Activated naive CD4-positive, alpha-beta T cell (primary cell): ENCODE measurements around the gene CDHR1.
A peak's percentile ranks its signal among the peaks of the same experiment; 100 is the strongest.
"Not testable (repeated sequence)": the region's sequence is repeated elsewhere in the genome, so short reads cannot be mapped to it uniquely, and the experiment has no call there.

Source experiments
- DNase-seq, 4 experiments: peaks; one replicate each; lab custom pipeline; 2025; lab: John Stamatoyannopoulos, UW

CDHR1 gene

DNA sequence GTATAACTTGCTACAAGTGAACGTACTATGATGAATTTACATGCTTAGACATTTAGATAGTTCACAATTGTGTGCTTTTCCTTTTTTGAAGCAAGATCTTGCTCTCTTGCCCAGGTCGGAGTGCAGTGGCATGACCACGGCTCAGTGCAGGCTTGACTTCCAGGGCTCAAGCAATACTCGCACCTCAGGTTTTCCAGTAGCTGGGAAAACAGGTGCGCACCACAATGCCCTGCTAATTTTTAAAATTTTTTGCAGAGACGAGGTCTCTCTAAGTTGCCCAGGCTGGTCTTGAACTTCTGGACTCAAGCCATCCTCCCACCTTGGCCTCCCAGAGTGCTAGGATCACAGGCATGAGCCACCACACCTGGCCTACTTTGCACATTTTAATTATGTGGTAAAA lies 18.9 kb upstream of the CDHR1 start:
- no peak for DNase-seq

DNA sequence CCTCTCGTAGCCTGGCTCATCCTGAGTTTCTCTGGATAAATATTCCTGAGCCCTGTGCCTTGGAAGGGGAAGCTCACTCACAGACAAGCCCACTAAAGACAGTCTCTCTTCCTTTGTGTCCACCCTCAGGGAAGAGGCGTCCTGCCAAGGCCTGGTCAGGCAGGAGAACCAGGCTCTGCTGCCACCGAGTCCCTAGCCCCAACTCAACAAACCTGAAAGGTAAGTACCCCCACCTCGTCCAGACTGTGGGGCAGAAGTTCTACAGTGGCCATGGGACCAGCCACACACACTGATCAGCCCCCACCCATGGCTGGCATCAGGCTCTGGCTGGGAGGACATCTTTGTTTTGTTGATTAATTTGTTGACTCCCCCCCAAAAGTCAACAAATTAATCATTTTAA lies 18.0 kb upstream of the CDHR1 start:
- DNase-seq: no peak

DNA sequence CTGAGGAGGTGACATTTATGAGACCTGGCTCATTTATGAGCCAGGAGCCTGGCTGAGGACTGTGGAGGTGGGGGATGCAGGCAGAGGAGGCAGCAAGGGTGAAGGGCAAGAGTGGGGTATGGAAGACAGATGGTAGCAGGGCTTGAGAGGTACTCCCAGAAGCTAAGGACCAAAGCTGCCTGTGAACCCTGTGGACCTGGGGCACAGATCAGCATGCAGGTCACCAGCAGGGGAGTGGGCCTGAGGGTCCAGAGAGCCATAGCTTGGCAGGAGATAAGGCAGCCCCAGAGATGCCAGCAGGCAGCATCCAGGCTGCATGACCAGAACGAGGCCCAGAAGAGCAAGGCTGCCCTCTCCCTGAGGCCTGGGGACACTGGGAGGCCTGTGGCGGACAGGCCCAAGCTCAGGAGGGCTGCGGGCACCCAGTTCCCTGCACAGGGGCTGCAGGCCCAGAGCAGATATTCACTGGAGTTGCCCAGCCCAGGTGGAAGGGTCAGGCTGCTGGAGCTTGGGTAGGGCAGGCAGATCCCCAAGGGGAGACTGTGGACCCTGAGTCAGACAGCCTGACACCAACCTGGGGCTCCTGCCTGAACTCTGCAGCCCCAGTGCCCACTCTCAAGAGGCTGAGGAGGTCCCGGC lies 17.4 kb upstream of the CDHR1 start:
- no peak for DNase-seq

DNA sequence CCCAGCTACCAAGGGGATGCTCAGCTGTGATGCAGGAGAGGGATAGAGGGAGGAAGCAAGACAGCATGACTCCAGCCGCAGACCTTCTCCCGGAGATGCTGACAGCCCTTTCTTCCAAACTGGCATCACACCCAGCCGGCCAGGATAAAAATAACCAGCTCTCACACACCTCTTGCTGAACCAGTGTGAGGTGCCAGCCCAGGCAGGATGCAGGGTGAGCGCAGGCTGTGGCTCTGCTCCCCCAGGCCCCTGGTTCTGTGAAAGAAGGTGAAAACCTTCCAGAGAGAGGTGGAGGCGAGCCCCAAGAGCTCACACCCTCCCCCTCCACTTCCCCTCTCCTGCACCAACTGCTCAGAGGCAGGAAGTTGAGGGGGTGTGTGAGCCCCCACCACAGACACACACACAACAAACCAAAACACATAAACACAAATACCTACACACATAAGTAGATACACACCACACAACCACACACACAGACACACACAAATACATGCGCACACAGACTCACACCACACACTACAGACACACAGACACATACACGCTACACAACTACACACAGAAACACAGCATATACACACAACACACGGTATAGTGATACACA lies 16.7 kb upstream of the CDHR1 start:
- DNase-seq: peak in 2 of 4 experiments; percentile 17 to 47

DNA sequence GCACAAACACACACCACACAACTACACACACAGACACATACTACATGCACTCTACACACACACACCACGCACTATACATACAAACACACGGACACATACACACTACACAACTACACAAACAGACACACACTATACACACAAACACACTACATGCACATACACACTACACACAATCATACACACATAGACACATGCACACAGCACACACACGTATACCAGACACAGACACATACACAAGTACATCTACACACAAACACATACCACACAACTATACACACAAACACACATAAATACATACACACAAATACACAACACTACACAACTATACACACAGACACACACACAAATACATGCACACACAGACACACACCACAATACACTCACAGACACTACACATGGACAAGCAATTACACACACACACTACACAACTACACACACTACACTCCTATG lies 16.2 kb upstream of the CDHR1 start:
- no peak for DNase-seq

DNA sequence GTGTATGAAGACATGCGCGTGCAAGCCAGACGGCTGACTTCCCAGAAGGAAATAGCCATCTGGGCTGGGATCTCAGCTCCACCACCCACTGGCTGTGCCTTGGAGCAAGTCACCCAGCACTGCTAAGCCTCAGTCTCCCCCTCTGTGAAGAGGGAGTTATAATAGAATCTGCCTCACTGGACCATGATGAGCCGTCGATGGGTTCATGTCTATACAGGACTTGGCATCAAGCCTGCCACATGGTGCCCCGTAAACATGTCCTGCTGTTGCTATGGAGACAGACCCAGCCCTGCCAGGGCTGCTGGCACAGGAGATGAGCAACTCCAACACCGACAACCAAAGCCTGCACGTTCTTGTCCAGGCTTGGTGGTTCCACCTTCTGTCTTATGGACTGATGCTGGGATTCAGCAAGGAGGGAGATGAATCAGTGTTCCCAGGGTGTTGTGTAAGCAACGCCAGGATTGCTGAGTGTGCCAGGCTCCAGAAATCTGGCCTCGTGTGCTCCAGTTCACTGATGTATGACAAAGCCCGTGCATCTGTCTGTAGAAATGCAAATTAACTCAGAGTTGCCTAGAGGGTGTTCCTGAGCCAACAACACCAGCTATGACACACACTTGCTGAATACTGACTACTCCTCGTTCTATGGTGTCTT lies 15.2 kb upstream of the CDHR1 start:
- DNase-seq: no peak

DNA sequence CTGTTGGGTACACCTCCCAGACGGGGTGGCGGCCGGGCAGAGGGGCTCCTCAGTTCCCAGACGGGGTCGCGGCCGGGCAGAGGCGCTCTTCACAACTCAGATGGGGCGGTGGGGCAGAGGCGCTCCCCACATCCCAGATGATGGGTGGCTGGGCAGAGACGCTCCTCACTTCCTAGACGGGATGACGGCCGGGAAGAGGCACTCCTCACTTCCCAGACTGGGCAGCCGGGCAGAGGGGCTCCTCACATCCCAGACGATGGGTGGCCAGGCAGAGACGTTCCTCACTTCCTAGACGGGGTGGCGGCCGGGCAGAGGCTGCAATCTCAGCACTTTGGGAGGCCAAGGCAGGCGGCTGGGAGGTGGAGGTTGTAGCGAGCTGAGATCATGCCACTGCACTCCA lies 14.0 kb upstream of the CDHR1 start:
- DNase-seq: not testable (repeated sequence)

DNA sequence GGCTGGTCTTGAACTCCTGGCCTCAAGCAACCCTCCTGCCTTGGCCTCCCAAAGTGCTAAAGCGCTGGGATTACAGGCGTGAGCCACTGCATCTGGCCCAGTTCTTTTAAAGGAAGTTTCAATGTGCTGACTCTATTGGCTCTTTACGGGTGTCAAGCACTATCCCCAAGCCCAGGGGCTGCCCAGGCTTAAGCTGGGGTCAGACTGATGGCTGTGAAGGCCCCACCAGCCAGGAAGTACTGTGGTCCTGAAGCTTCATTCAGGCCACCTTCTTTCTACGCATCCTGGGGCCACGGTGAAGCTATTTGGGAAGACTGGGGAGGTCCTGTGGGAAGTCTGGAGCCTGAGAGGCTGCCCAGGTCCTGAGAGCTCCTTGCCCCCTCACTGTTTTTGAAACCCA lies 12.7 kb upstream of the CDHR1 start:
- no peak for DNase-seq

DNA sequence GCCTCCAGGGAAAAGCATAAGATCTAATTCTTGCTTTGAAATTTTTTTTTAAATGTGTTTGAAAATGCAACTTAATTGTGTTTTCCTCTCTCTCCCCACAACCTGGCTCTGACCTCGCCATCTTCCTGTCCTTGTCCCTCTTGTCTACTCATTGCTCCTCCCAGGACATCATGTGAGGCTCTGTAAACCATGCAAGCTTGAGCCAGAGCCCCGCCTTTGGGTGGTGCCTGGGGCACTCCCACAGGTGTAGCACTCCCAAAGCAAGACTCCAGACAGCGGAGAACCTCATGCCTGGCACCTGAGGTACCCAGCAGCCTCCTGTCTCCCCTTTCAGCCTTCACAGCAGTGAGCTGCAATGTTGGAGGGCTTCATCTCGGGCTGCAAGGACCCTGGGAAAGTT lies 9.8 kb upstream of the CDHR1 start:
- DNase-seq: no peak

DNA sequence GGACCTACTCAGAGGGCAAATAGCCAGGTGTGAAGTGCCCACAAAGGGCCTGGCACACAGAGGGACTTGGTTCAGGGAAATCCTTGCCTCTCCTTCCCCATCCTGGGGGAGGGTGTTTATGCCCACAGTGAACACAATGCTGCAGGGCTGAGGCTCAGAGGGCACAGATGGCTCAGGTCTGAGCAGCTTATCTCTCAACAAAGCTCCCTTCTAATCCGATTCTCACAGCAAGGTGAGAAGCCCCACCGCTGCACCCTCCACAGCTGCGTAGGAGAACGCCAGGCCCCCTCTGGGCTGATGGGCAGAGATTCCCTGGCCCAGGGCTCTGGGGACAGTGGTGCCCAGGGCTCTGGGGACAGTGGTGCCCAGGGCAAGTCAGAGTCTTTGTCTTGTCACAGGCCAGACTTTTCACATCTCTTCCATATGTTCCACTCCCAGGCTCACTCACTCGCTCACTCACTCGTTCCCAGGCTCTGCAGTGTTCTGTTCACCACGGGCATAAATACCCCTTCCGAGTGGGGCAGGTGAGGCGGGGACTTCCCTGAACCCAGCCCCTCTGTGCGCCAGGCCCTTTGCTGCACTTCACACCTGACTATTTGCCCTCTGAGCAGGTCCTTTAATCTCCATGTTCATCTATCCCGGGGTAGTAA lies 8.7 kb upstream of the CDHR1 start:
- no peak for DNase-seq

DNA sequence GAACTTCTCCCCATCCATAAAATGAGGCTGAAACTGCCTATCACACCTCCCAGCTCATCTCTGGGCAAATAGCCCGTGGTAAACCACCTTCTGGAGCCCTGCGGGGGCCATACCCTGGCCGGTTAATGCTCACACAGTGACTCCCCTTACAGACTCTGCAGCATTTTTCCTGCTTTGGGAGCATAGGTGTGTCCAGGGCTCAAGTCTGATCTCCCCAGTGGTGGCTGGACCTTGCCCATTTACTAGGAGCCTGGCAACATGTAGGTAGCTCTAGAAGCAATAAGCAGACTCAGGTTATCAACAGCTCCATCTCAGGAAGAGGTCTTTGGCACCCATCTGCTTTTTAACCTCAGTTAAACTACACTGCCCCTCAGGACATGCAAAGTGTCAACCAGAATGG lies 5.5 kb upstream of the CDHR1 start:
- DNase-seq: no peak

DNA sequence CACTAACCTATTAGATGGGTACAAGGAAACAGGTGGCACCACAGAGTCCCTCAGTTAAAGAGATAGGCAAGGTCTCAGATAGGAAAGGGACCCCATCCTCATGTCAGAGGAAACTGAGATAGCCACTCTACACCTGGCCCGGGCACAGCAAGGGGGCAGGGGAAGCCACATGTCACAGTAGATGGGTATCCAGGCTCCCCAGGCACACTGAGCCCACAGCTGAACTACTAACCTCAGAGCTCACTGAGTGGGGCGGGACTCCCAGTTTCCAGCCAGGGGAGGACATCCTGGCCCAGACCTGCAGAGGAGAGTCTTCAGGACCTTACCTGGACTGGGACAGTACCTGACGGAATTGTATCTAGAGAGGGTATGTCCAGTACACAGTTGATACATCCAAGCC lies 3.7 kb upstream of the CDHR1 start:
- DNase-seq: no peak

DNA sequence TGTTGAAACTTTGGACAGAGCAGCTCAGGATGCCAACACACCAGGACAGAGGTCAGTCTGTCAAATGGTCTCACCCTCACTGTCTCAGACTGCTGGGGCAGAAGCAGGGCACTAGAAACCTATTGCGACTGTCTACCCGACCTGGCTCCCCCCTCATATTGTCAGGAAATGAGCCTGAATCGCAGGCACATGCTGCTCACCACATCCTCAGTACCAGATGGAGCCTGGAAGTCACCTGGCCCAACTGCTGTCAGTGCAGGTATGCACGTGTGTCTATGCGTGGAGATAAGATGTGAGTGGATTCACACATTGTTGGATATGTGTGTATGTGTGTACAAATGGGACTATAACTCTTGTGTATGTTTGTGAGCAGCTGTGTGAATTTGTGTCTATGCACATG lies 3.2 kb upstream of the CDHR1 start:
- peak in 1 of 4 experiments; percentile 18 for DNase-seq

DNA sequence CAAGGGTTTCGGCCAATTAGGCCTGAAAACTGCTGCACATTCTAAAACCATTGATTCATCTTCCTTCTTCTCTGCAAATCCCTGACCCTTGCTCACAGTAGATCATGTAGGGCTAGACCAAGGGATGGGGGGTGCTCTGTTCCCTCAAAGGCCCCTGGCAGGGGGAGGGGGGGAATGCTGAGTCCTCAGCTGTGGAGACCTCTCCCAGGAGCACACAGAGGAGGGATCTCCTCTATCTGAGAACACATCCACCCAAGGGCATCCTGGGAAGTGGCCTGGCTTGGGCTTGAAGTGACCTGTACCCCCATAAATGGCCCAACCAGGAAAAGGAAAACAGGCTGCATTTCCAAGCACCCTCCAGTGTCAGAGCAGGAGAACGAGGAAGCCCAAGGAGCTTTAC lies 1.0 kb upstream of the CDHR1 start:
- no peak for DNase-seq

DNA sequence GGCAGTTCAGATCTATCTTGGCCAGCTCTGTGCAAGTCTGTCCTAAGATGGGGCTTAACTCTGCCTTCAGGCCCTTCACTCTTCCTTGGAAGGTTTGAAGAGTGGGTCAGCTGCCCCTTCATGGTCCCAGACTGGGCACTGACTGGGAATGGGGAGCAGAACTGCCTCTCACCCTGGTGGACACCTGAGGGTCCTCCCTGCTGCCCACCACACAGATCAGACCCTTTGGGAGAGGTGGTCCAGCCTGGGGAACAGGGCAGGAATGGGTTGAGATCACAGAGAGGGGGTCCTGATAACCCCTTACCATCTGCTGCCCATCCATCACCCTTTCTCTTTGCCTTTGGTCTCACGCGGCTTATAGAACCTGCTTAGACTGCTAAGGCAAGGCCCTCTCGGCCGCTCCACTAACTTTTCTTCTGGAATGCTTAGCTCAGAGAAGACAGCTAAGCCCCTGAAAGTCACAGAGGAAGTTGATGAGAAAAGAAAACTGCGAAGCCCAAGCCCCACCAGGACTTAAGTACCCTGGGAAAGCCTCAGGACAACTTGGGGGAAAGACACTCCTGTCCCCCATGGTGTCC lies 402 bp upstream of the CDHR1 start:
- no peak for DNase-seq

DNA sequence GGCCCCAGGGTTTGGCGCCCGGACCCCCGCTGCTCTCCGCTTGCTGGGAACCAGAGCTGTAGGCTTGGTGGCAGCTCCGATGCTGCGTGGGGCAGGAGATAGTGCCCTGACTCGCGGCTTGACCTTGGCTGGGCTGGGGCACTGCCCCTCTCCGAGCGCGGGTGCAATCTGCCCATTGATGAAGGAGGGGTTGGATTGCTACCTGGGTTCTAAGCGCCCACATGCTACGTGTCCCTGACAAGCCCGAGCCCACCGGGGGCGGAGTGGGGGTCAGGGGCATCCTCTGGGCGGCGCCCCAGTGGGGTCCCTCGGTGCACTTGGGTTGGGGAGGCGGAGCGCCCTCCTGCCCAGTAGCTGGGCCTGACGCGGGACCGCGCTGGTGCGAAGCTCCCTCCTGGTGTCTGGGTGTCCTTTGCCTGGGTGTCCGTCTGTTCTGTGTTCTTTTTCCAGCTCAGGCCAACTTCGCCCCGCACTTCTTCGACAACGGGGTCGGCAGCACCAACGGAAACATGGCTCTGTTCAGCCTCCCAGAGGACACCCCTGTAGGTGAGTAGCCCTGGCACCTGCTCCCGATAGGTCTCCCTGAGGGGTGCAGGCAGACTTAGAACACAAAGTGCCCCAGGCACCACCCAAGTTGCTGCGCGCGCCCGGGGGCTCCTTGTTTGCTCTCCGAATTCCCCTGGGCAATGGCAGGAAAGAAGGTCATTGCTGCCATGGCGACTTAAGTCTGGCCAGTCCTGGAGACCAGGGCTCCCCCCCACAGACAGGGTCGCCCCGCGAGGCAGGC lies 900 bp downstream of the CDHR1 start:
- DNase-seq: no peak

DNA sequence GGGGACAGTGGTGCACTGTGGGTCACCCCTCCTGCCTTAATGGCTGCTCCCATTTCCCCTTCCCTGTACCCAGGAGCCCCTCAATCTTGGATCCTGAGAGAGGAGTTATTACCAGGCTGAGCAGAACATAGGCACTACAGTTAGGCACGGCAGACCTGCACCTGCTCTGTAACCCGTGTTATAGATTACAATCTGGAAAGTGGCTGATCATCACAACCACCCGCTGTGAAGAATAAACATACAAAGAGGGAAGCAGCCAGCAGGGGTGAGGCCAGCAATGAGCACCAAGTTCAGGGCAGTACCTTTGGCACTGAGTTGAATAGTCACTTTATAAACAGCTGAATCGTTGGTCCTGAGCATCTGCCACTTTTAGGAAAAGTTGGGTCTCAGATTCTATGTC lies 1.7 kb downstream of the CDHR1 start:
- no peak for DNase-seq

DNA sequence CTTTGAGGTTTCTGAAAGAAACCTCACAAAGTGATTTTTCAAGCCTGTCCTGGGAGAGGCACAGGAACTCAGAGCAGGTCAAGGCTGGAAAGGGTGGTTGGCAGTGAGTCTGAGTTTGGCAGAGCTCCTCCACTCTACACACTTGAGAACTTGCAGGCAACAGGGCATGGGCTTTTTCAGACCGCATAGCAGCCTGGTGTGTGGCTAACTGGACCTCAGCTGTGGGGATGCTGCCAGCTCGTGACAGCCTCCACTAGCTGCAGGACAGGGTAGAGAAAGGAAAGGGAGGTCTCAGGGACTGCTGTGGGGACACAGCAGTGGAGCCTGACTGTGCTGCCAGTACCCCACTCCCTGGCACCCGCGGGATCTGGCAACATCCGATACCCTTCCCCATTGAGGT lies 2.6 kb downstream of the CDHR1 start:
- DNase-seq: no peak

DNA sequence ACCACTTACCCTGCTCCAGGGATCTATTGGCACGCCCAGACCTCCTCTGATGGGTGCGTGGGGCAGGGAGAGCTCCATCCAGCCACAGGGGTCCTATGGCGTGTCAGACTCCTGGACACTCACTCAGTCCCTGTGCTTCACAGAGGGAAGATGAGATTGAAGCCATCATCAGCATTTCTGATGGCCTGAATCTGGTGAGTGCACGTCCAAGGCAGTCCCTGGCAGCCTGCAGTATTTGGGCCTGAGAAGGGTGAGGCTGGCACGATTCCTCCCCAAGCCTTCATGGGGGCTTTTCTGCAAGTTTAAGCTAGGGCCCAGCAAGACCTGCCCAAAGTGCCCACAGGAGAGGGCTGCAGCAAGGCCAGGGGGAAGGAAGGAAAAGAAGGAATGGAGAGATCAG lies 3.3 kb downstream of the CDHR1 start:
- DNase-seq: no peak

DNA sequence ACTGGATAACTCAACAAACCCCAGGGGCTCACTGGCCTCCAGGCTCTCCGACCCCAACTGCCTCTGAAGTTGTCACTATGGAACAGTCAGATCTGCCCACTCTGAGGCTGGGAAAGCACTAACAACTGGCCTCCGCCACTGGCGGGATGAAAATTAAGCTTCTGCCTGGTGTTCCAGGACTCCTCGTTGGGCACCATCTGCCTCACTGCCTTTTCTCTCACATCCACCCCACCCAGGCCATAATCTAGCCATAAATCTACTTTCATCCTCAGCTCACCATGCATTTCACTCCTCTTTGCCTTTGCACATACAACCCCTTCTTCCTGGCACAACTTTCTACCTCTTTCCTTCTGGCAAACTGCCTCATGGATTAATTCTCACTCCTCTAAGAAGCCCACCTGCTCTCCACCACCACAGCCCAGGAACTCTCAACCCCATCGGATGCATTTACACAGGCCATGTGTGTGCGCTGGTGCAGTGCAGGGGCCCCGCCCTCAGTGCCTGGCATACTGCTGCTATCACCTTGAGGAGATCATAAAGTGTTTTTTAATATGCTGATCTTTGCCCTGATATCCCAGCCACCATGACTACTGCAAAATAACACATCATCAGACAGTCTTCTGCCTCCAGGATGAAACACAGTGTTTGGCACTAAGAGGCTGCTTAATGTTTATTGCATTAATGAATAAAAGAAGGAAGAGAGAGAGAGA lies 4.0 kb downstream of the CDHR1 start:
- DNase-seq: no peak

DNA sequence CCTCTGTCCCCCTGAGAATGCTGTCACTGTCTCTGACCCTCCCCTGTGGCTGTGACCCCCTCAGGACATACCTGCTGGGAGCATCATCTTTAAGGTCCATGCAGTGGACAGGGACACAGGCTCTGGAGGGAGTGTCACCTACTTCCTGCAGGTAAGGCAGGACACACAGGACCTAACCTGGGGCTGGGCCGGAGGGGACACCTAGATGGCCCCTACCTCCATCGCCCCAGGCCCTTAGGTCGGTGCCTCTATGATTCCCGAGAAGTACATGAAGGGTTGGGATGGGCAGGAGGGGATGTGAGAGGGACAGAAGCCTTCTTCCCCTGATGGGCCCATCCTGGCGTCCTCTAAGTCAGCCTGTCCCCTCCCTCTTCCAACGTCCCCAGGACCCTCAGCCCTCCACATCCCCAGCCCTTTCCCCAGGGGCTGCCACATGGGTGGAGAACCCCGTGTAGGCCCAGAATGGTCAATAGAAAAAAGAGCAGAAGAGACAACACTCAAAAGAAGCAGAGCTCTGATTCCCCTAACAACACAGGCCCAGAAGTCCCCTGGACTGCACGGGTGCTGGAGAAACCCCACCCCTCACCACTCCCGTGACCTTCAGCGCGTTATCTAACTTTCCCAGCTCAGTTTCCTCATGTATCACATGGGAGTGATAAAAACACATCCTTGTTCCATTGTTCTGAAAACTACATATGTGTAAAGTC lies 6.4 kb downstream of the CDHR1 start:
- no peak for DNase-seq
